ENCODE measurements around the gene TMBIM1. TPM values are rescaled to one million over a fixed set of nuclear protein-coding genes. Genes with fewer than 3 reads are reported as not detected.
"Not testable (repeated sequence)": the region's sequence is repeated elsewhere in the genome, so short reads cannot be mapped to it uniquely, and the experiment has no call there.

TMBIM1 gene
- total and polyA plus RNA-seq, 9 donors, result 80.6 to 259 (median 114) TPM

DNA sequence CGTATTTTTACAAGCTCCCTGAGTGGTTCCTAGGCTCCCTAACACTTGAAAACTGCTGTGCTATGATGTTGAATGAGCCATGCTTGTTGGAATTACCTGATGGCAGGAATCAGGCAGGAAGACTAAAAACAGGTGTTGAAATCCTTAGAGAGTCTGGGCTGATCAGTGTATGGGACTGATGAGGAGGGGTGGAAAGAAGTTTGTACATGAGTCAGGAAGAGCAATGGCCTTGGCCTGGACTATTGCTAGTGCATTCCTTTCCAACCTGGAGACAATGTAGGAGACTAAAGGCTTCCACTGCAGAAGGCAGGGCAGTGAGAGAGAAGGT lies 25.0 kb upstream of the TMBIM1 start:
- WGBS, 3 donors, result 90 to 95% (median 93%) methylated on average over 1 of the region's 1 CpG
- Histone ChIP-seq H3K27ac (no peak overlapping the region), H3K36me3 (no peaks in the 10 kb centered on the region), H3K27me3 (no peaks in the 10 kb centered on the region), H3K4me1 (ENCODE audit: insufficient read depth) (peaks cover 6% of the 10 kb centered on the region), H3K9me3 (no peaks in the 10 kb centered on the region), H3K4me3 (no peak overlapping the region)
- TF ChIP-seq POLR2A (IDR thresholded peaks at IDR 0.05), result no peak
- TF ChIP-seq EP300 (IDR thresholded peaks at IDR 0.05), result no peak
- TF ChIP-seq, protein P1, sequence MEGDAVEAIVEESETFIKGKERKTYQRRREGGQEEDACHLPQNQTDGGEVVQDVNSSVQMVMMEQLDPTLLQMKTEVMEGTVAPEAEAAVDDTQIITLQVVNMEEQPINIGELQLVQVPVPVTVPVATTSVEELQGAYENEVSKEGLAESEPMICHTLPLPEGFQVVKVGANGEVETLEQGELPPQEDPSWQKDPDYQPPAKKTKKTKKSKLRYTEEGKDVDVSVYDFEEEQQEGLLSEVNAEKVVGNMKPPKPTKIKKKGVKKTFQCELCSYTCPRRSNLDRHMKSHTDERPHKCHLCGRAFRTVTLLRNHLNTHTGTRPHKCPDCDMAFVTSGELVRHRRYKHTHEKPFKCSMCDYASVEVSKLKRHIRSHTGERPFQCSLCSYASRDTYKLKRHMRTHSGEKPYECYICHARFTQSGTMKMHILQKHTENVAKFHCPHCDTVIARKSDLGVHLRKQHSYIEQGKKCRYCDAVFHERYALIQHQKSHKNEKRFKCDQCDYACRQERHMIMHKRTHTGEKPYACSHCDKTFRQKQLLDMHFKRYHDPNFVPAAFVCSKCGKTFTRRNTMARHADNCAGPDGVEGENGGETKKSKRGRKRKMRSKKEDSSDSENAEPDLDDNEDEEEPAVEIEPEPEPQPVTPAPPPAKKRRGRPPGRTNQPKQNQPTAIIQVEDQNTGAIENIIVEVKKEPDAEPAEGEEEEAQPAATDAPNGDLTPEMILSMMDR (IDR thresholded peaks at IDR 0.05), result no peak
- intact Hi-C loops (cut with DNase I), result no loop called here
- DNase-seq, result no peak

DNA sequence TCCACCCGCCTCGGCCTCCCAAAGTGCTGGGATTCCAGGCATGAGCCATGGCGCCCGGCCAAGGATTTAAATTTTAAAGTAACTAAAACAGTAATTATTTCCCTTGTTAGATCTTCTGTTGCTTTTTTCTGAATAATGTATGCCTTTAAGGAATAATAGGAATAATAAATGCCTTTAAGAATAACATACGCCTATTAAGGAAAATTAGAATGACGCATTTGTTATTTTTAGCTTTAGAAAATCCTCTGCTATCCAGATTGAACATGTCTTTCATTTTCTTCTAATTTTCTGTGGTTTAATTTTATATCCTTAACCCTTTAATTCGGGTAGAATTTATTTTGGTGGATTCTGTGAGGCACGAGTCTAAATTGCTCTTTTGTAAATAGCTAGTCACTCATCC lies 23.1 kb upstream of the TMBIM1 start:
- Histone ChIP-seq H3K9me3 (no peaks in the 10 kb centered on the region), H3K27ac (no peak overlapping the region), H3K4me1 (ENCODE audit: insufficient read depth) (peaks cover 2% of the 10 kb centered on the region), H3K36me3 (no peaks in the 10 kb centered on the region), H3K4me3 (no peak overlapping the region), H3K27me3 (no peaks in the 10 kb centered on the region)
- TF ChIP-seq, protein P1 (IDR thresholded peaks at IDR 0.05), result no peak
- TF ChIP-seq POLR2A (IDR thresholded peaks at IDR 0.05) (no peak), EP300 (IDR thresholded peaks at IDR 0.05) (no peak)
- intact Hi-C loops (cut with DNase I), result no loop called here
- DNase-seq, result no peak
- 78 to 81% (median 81%) methylated on average over 8 of the region's 8 CpGs for WGBS, 3 donors

DNA sequence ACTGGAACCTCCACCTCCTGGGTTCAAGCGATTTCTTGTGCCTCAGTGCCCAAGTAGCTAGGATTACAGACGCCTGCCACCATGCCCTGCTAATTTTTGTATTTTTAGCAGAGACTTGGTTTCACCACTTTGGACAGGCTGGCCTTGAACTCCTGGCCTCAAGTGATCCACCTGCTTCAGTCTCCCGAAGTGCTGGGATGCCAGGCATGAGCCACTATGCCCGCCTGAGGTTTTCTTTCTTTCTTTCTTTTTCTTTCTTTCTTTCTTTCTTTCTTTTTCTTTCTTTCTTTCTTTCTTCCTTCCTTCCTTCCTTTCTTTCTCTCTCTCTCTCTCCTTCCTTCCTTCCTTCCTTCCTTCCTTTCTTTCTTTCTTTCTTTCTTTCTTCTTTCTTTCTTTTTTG lies 22.5 kb upstream of the TMBIM1 start:
- WGBS, 3 donors, result 88 to 94% (median 90%) methylated on average over 4 of the region's 4 CpGs
- intact Hi-C loops (cut with DNase I), result not testable (repeated sequence)

DNA sequence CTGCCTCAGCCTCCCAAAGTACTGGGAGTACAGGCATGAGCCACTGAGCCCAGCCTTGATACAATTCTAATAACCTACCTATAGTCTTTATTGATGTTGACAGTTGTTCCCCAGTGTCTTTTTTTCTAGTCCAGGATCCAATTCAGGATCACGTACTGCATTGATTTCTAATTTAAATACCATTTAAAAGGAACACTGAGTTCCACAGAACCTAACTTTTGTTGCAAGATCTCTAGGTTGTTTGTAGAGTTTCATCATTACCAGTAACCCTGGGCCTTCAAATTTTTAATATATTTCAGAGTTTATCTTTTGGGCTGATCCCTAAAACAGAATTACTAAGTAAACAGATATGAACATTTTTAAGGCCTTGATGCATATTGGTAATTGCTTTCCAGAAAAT lies 21.1 kb upstream of the TMBIM1 start:
- no peak for DNase-seq
- intact Hi-C loops (cut with DNase I), result no loop called here
- WGBS, 3 donors, result 84 to 97% (median 88%) methylated on average over 1 of the region's 1 CpG
- Histone ChIP-seq H3K9me3 (no peaks in the 10 kb centered on the region), H3K4me1 (ENCODE audit: insufficient read depth) (peaks cover 2% of the 10 kb centered on the region), H3K4me3 (no peak overlapping the region), H3K36me3 (no peaks in the 10 kb centered on the region), H3K27ac (no peak overlapping the region), H3K27me3 (no peaks in the 10 kb centered on the region)
- TF ChIP-seq, protein P1 (IDR thresholded peaks at IDR 0.05), result no peak
- TF ChIP-seq POLR2A (IDR thresholded peaks at IDR 0.05) (no peak), EP300 (IDR thresholded peaks at IDR 0.05) (no peak)

More for the DNA sequence above, 22.5 kb upstream of the TMBIM1 start:
- not testable (repeated sequence) for H3K36me3 ChIP-seq; DNase-seq; H3K4me1 ChIP-seq (ENCODE audit: insufficient read depth); H3K9me3 ChIP-seq; H3K27ac ChIP-seq; H3K4me3 ChIP-seq; H3K27me3 ChIP-seq

DNA sequence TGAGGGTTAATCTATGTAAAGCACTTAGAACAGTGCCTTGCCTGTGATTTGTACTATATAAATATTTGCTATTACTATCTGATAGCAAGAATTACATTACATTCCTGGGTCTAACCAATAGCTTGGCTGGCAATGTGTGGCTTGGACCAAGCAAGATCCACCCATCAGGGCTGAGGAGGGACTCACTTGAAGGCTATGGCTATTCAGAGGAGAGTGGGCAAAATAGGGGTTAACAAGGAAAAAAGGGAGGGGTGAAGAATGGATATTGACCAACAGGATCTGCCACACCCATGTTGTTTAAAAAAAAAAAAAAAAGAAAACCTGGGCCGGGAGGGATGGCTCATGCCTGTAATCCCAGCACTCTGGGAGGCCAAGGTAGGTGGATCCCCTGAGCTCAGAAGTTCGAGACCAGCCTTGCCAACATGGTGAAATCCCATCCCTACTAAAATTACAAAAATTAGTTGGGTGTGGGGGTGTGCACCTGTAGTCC lies 20.0 kb upstream of the TMBIM1 start:
- TF ChIP-seq POLR2A (IDR thresholded peaks at IDR 0.05), result no peak
- TF ChIP-seq, protein P1 (IDR thresholded peaks at IDR 0.05), result no peak
- DNase-seq, result no peak
- Histone ChIP-seq H3K4me1 (ENCODE audit: insufficient read depth) (peaks cover 2% of the 10 kb centered on the region), H3K36me3 (no peaks in the 10 kb centered on the region), H3K4me3 (no peak overlapping the region), H3K27ac (no peak overlapping the region), H3K9me3 (no peaks in the 10 kb centered on the region), H3K27me3 (no peaks in the 10 kb centered on the region)
- WGBS, 3 donors, result 71 to 83% (median 80%) methylated on average over 2 of the region's 2 CpGs
- intact Hi-C loops (cut with DNase I), result no loop called here

DNA sequence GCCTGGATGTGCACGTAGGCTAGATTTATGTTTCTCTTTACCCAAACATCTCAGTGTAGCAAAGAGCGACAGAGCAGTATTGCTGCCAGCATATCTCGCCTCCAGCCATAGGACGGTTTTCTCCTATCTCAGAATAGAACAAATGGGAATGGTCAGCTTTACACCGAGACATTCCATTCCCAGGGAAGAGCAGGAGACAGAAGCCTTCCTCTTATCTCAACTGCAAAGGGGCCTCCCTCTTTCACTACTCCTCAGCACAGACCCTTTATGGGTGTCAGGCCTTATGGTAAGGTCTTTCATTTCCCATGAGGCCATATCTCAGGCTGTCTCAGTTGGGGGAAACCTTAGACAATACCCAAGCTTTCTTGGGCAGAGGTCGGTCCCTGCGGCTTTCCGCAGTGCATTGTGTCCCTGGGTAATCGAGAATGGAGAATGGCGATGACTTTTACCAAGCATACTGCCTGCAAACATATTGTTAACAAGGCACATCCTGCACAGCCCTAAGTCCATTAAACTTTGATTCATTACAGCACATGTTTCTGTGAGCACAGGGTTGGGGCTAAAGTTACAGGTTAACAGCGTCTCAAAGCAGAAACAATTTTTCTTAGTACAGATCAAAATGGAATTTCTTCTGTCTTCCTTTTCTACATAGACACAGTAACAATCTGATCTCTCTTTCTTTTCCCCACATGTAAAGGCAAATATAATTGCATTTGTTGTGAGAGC lies 19.4 kb upstream of the TMBIM1 start:
- H3K27ac ChIP-seq; H3K4me1 ChIP-seq (ENCODE audit: insufficient read depth); H3K9me3 ChIP-seq; intact Hi-C loops (cut with DNase I); H3K36me3 ChIP-seq; H3K4me3 ChIP-seq; H3K27me3 ChIP-seq; DNase-seq: not testable (repeated sequence)
- WGBS, 3 donors, result 29 to 38% (median 30%) methylated on average over 11 of the region's 11 CpGs
